Non-pigmented ciliary epithelial cell (primary cell): ENCODE results near the gene TMEM9B.
A peak's percentile ranks its signal among the peaks of the same experiment; 100 is the strongest.
"Not testable (repeated sequence)": the region's sequence is repeated elsewhere in the genome, so short reads cannot be mapped to it uniquely, and the experiment has no call there.

Experiments used
- DNase-seq: peaks from one replicate; pipeline ENCODE4 v3.0.0-alpha.2; 2010; ENCODE audit warnings: low read depth

TMEM9B gene

GRCh38 chr11:8971924-8972316, 7.7 kb upstream of the TMEM9B start:
- DNase-seq: no peak

DNA sequence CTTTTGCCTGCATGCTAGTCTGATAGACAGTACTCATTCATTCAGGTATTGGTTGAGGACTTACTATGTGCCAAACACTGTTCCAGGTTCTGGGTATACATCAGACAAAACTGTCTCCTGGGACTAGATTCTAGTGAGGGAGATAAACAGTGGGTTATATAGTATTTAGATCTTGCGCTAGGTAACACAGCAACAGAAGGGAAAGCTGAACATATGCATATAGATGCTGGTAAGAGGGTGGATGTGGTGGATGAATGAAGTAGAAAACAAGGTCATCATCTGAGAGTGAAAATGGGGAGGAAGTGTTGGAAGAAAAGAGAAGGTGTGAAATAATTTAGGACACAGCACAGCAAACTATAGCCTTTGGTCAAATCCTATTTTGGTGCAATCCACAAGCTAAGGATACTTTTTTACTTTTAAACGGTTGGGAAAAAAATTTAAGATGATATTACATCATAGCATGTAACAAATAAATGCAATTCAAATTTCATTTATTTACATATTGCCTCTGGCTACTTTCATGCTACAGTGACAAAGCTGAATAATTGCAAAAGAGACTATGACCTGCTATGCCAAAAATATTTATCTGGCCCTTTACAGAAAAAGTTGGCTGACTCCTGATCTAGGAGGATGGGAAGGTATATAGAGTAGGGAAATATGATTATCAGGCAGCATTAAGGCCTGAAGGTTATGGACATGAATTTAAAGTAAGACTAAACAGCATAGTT, 7.1 kb upstream of the TMEM9B start:
- DNase-seq: no peak

DNA sequence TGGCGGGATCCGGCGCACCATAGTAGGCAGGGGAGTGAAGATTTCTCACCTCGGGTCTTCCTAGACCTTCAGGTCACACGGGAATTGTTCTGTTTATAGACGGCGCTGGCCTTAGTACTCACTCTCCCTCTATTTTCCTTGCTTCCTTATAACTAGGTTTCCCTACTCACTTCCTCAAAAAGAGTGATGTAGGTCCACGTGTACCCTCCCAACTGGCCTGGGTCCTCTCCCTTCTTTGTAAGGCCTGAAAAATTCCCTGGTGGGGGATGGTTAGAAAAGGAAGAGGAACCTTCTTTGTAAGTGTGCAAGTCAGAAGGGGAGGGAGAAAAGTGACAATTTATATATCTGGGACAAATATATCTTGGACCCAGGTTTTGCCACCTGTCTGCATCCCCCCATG, 2.9 kb upstream of the TMEM9B start:
- no peak for DNase-seq

- DNase-seq: no peak
Measured at GRCh38 chr11:8963569-8964323, 496 bp downstream of the TMEM9B start.

DNA sequence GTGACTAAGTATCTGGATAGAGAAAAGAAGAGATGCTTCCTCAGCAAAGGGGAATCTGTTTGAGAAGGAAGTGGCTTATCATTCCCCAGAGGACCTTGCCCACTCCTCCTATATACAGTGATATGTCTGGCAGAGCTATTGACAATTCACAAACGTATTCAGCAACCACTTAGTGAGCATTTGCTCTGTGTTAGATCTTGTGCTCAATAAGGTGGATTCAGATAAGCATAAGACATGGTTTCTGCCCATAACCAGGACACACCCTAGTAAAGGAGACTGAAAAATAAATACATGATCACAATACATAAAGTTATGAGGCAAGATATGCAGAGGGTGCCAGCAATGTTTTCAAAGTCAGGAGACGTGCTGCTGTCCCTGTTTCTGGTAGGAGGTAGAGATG, 1.4 kb downstream of the TMEM9B start:
- no peak for DNase-seq

DNA sequence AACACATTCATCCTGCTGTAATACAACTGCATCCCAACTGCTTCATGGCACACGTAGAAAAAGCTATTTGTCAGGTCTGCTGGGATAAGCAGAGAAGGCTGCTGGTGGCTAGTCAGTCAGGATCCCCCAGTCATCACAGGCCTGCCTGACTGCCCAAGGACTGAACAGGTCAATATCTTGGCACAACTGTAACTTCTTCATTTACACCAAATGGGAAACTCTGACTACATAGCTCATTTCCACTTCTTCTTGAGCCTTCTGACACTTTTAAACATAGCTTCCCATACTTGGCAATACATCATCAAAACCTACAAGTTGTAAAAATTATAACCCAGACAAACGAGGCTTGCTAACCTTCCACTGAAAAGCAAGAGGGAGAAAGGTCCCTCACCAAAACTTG, 2.8 kb downstream of the TMEM9B start:
- no peak for DNase-seq

DNA sequence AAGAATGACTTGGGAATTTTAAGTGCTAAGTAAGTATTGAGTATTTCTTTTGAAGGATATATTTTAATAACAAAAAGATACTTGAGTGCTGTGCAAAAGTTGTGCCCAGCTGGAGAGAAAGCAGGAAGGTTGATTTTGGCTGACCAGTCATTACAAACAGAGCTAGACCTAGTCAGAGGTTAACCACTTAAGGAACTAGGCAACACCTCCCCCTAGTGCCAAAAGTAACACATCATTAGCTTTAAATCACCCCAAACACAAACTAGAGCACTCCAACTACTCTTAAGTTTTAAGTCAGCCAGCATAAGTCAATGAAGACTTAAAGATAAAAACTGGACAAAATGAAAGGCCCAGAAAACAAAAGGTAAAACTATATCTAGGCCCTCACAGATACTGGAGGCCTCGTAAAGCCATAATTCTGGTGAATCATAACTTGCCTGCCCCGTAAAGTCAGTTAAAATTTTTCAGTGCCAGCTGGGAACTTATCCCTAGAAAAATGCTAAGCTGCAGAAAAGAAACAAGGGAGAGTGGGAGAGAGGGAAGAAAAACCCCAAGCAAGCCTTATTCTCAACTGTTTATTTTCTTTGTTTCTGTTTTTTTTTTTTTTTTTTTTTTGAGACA, 4.6 kb downstream of the TMEM9B start:
- peak; percentile 62 for DNase-seq

DNA sequence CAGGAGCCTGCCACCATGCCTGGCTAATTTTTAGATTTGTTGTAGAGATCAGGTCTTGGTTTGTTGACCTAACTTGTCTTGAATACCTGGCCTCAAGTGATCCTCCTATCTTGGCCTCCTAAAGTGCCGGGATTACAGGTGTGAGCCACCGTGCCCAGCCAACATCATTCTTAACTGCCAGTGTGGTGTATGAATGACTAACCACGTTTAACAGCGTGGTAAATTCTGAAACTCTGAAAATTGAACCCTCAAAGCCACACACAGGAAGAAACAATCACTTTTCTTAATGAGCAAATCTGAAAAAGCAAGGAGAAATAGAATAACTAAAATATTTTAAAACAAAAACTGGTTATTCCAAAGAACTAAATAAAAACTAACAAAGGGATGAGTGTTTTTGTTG, 7.4 kb downstream of the TMEM9B start:
- DNase-seq: no peak

DNA sequence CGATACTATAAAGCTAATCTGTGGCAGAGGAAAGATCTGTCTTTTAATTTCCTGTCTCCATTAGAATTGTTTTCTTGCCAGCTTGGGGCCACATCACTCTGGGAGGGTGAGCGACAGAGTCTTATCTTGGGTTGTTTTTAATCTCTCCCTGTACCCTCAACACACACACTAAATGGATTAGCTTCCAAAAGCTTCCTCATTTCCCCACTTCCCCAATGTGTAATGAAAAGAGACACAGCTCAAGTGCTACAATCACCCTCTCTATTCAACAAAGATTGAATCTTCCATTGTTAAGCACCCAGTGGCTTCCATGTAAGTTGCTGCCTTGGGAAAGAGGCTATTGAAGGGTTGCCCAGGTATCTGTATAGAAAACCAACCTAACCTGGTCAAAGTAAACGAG, 15.4 kb downstream of the TMEM9B start:
- DNase-seq: no peak

- DNase-seq: no peak
Measured at GRCh38 chr11:8947230-8947943, 16.9 kb downstream of the TMEM9B start.

DNA sequence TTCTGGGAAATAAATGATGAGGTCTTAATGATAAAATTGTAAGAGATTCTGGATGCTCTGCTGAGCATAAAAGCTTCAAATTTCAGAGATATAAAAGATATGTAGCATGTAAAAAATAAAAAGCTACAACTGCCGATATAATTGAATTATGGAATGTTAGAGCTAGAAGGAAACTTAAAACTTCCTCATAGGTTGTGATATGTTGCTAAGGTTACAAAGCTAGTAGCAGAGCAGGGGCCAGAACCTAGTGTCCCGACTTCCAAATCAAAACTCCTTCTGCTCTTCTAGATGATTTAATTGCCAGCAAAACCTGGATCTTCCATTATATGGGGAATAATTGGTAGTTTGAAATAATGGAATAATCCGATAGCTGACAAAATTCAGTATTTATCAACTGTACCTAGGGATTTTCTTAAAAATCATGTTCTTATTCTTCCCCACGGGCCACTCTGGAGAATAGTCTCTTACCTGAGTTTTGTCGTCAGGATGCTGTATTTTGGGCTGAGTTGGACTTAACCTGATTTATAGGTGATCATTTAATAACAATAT, 21.6 kb downstream of the TMEM9B start, which contains the start of gene ASCL3:
Gene ASCL3, minus strand, starts transcription at position 499 of the 549 bp plus-strand sequence. CDS start 4,855 bp downstream, outside the sequence.
- no peak for DNase-seq

DNA sequence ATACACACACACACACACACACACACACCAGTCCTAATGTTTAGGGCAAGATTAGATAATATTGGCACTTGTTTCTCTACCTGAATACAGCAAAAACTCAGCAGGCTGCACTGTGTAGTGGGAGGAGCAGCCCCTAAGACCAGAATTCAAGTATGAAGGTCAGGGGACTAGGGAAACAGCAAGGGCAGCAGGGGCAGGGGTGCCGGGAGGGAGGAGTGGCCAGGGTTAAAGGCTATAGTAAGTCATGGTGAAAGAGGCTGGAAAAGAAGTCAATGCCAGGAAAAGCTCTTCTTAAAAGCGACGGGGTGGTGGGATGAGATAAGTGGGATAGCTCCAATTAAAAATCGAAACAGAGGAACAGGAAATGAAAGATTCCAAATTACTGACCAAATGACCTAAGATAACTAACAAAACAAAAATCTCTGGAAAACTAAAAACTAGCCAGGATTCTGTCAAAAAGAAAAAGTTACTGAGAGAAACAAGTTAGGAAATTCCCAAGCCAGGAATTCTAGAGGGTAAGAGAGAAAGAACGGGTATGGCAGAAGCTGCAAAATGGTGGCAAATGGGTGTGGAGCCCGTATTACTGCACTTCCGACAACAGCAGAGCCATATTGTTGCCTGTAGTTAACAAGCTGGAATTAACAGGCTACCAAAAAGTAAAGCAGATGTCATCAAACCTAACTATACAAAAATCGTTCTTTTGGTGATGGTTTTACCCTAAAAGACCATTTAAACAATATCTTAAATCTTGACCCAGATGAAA, 22.7 kb downstream of the TMEM9B start:
- no peak for DNase-seq

- no peak for DNase-seq
Measured at GRCh38 chr11:8937659-8938058, 26.6 kb downstream of the TMEM9B start.

DNA sequence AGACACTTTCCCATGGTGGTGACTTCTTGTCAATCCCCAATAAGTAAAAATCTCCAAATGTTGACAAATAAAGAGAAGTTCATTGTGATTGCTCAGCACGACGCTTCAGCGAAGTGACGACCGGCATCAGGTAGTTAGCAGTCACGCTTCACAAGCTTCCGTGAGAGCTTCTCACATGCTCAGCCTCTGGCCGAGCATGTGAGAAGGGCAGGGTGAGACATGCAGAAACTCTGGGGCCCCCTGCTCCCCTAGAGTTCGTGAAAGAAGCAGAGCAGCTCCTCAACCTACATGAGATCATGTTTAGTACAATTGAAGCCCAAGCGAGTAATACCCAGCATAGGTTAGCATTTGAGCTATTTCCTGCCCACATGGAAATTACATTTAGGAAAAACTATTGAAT, 27.1 kb downstream of the TMEM9B start:
- DNase-seq: no peak

DNA sequence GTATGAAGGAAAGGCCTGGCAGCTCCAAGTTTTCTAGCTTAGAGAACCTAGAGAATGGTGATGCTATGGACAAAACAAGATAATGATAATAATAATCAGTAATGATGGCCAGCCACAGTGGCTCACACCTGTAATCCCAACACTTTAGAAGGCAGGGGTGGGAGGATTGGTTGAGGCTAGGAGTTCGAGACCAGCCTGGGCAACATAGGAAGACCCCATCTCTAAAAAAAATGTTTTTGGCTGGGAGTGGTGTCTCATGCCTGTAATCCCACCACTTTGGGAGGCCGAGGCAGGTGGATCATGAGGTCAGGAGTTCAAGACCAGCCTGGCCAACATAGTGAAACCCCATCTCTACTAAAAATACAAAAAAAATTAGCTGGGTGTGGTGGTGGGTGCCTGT, 28.5 kb downstream of the TMEM9B start:
- not testable (repeated sequence) for DNase-seq

DNA sequence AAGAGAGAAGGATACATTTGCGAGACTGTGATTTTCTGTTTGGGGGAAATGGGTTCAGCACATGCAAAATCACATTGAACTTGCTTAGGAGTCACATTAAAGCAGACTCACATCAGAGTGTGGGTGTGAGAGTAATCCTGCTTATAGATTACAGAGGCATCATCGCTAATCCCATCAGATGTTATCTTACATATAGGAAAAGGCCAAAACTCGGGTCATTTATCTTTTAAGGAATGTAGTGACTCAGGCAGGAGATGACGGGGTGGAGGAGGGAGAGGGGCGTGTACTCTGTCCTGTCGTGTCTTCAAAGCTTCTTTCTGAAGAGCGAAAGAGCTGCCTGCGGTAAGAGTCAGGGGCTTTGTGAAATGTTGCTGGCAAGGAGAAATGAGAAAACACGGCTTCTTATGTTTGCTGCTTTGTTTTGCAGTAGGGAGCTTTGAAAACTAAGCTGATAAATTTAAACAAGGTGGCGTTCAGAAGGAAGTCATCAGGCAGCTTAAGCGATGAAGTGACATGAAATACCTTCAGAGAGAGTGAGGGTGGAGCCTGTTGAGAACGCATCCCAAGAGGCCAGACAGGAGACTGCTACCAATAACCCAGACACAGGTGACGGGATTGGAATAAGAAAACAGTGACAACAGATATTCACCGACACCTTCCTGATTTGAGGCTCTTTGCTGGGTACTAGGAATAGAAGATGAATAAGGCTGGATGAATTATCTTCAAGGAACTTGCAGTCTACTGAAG, 29.3 kb downstream of the TMEM9B start:
- peak; percentile 82 for DNase-seq

DNA sequence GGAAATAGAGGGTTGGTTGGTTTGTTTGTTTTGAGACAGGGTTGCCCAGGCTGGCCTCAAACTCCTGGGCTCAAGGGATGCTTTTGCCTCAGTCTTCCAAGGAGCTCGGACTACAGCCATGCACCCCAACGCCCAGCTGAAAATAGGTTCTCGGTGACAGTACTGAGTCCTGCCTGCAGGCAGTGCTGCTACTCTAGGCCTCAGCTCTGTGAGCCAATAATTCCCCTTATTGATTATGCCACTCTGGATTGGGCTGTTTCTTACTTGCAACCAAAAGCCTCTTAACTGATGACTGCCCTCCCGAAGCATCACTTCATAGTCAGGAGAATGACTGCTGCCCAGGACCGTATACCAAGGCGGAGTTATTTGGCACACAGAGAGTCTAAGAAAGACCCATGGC, 30.3 kb downstream of the TMEM9B start:
- DNase-seq: no peak

DNA sequence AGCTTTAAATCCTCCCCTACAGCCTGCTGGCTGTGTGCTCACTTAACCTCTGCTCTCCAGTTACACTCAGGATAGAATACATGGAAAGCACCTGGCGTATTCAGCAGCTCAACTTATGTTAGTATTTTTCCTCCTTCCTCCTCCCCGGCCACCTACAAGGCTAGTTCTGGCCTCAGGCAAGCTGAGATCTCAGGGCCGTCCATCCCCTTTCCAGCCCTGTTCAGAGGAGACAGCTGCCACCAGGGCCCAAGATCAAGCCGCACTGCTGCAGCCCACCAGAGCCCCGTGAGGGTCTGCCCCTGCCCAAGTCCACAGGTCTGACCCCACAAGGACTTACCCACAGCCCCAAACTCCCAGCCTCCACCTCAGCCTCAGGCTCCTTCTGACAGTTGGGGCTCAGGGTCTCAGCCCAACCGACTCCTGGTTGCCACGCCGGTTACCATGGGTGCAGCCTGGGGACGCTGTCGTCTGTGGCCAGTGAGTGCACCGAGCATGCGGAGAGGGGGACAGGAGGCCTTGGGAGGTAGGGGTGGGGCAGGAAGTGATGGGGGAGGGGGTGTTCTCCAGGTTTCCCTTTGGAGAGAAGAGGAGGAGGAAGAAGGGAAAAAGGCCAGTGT, 31.6 kb downstream of the TMEM9B start, which contains the start of gene C11orf16:
Gene C11orf16, minus strand, starts transcription at position 384 of the 617 bp plus-strand sequence. CDS start 639 bp downstream, outside the sequence.
- DNase-seq: no peak

DNA sequence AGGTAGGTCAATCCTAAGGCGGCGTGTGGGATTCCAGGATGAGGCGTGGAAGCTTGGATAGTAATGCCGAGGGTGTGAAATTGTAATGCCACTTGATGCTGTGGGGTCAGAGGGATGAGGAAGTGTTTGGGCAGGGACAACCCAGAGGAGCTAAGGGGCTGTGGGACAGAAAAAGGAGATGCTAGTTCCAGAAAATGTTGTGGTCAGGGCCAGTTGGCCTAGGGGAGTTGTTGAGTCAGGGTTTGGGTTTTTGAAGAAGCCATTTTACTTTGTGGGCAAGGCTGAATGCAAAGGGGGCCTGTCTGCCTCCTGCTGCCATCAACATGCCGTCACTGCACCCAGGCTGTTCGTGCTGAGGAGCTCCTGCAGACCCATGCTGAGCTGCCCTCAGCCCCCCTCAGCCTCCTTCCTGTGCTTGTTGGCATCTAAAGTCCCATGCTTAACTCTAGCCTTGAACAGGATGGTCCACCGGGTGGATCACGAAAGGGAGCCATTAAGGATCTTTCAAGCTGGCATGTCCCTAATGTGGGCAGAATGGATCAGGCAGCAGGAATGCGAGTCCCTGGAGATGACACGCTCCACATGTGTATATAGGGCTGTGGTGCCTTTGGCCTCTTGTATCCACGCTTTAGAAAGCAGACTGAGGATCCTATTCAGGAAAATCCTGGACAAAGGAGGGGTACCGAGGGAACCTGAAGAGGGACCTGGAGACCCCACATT, 33.6 kb downstream of the TMEM9B start:
- no peak for DNase-seq
